OCI-LY7 (cell line): ENCODE measurements around the gene PIEZO2.

ENCODE experiments used
- CTCF ChIP-seq: fragments of 200-600 bp; sonication (generic); conservative IDR thresholded peaks from 2 replicates; pipeline ENCODE4 v1.5.1; 2014; ENCODE audit warnings: mild to moderate bottlenecking, antibody characterized with exemption, low read length, moderate library complexity, mixed read lengths
- EZH2phosphoT487 ChIP-seq: fragments of 200-600 bp; sonication (generic); IDR thresholded peaks from 2 replicates; pipeline ENCODE4 v1.6.1; 2018; ENCODE audit warnings: low read depth, borderline replicate concordance, mild to moderate bottlenecking, mixed run types, antibody characterized with exemption, low read length, moderate library complexity, mixed read lengths

- no peak for TF ChIP-seq CTCF
- TF ChIP-seq EZH2phosphoT487, result no peak
Measured at GRCh38 chr18:11052800-11053199, 96.6 kb downstream of the PIEZO2 start.
